Myocyte (in vitro differentiated cells): ENCODE results near the gene POLA1. TPM values are rescaled to one million over a fixed set of nuclear protein-coding genes. Genes with fewer than 3 reads are reported as not detected.

Experiments used
- DNase-seq: peaks from one replicate; pipeline ENCODE4 v3.0.0-alpha.2; 2012; ENCODE audit warnings: low read depth
- total RNA-seq: library from RNA; depleted of rRNA; stranded (reverse); fragments of >200 nt; gene quantifications from 2 replicates; pipeline ENCODE4 v1.2.3, GENCODE V29; 2014

POLA1 gene
- total RNA-seq, 1 donor from 2014 or later = 19.4 TPM

DNA sequence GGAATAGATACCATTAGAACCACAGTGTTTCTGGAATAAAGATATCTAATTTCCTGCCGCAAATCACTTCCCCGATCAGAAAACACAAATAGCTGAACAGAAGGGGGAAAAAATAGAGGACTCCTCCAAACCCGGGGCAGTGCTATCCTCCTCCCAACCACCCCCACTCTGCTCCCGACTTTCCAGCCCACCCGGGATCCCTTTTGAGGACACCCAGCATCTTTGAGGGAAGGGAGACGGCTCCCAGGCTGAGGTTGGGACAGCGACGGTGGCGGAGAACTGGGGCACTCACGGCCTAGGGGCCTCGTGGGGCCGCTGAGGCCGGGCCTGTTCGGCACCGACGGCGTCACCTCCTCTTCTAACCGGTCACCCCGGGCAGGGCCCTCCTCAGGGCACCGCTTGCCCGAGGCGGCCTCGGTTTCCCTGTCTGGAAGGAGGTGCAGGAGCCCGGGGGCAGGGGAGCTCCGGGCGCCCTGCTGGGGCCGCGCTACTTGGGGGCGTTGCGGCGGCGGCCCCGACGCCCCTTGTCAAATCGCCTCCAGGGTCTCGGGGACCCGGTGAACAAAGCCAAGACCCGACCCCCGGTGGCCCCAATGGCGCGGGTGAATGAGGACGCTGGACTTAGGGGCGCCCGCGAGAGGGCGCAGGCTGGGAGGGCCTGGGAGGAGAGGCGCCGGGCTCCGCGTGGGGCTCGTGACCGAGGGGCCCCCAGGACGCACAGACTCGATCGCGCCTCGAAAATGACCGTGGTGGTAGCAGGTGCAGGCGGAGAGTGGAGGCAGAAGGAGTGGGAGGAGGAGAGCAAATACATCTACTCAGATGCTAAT lies 329.0 kb downstream of the POLA1 start:
- no peak for DNase-seq

DNA sequence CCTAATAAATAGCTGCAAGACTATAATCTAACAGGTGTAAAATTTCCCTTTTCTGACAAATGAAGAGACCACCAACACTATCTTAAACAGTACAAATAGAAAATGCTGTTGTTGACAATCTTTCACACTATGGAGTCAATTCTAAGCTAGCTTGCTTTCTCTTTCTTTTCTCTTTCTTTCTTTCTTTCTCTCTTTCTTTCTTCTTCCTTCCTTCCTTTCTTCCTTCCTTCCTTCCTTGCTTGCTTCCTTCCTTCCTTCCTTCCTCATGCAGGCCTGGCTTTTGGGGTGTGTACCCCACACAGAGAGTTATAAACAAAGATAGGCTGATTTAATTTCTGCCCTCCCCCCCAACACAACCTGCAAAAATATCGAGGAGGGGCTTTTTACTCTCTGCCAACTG lies 330.2 kb downstream of the POLA1 start:
- DNase-seq = no peak

DNA sequence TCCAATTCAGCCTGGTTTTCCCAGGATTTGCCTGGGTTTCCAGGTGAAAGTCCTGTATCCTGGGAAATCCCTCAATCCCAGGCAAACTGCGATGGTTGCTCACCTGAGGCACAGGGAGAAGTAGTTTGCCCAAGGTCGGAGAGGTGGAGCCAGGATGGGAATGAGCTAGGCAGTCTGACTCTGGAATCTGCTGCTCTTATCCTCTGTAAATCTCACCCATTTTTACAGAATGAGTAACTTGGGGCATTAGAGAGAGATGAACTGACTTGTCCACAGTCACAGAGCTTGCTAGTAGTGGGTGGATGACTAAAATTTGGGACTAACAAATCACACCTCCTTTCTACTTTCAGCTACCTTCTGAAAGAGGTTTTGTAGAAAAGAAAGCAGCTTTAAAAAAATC lies 331.9 kb downstream of the POLA1 start:
- DNase-seq = no peak

DNA sequence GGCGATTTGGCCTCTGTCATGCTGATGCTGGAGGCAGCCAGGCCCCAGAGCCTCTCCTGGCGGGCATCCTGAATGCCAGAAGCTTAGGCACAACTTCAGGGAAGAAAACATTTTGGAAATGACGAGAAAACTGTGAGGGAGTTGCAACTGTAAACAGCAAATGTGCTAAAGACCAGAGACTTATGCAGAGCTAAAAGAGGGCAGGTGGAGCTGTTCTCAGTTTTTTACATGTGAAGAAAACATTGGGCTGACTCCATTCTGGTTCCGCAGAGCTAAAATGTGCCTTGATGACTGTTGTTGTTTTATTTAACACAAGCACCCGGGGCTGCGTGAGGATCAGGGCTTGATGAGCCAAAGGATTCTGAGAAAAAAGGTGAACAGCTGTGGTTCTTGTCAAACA lies 332.9 kb downstream of the POLA1 start:
- DNase-seq = no peak

DNA sequence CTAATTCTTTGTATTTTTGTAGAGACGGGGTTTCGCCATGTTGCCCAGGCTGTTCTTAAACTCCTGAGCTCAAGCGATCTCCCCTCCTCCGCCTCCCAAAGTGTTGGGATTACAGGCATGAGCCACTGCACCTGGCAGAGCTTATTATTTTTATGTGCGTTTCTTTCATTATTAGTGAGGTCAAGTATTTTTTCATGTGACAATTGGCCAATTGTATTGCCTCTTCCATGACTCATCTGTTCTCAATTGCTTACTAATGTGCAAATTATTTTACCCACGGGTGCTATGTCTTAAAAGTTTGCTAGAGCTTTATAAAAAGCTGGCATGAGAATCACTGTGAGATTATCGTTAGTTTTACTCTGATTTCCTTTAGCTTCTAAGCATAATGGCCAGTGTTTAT lies 335.0 kb downstream of the POLA1 start:
- peak; percentile 39 for DNase-seq

DNA sequence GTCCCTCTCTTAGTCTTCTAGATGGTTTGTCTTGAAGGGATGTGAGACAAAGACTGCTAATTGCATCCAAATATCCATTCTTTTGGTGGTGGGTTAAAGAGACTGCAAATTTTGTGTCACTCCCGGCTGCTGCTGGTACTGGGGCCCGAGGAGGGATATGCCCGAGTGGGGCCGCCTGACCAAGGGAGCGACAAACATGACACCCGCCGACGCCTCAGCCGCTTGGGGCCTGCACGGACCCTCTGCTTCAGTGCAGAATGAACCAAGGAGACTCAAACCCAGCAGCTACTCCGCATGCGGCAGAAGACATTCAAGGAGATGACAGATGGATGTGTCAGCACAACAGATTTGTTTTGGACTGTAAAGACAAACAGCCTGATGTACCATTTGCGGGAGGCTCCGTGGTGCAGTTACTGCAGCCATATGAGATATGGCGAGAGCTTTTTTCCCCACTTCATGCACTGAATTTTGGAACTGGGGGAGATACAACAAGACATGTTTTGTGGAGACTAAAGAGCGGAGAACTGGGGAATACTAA lies 335.6 kb downstream of the POLA1 start:
- no peak for DNase-seq

DNA sequence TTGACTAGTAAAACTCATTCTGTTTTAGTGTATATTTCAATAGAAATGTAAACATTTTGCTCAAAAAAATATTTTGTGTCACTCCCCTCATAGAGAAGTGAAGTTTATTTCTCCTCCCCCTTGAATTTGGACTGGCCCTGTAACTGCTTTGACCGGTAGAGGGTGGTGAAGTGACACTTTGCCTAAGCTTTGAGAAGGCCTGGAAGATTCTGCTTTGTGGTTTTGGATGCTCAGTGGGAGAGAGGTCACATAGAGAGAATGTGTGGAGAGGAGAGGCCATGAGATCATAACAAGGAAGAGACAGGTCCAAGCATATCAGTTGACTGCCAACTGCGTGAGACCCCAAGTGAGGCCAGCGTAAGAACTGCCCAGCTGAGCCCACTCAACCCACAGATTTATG lies 341.2 kb downstream of the POLA1 start:
- DNase-seq = peak; percentile 63

DNA sequence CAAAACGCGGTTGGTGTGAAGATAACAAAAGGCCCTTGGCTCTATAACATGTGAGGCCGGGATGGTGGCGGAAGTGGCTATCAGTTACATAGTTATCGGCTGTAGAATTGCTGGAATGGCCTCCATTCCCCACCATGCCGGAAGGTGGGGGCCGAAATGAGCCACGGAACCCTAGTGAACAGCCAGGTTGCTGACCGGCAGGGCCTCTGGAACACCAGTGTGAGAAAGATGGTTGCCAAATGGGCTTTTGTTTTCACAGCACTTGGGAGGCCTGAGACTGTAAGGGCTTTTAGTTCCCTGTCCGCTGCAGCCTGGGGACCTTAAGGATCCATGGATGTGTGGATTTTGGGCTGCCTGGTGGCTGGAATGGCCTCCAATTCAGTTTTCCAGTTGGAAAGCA lies 345.3 kb downstream of the POLA1 start:
- DNase-seq = no peak

DNA sequence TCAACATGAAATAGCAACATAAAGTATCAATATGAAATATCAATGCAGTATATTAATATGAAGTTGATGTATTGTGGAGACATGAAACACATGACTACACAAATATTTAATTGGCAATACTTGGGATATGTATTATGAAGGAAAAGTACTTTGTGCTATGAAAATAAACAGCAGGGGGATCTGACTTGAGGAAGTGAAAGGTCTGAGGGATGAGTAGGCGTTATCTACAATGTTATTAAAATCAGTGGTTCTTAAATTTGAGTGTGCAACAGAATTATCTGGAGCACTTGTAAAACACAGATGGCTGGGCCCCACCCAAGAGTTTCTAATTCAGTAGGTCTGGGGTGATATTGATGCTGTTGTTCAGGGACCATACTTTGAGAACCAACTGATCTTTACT lies 349.5 kb downstream of the POLA1 start:
- DNase-seq = no peak

Other genes starting within 250 kb of the POLA1 start
- gene PDK3, start 228.6 kb upstream of the POLA1 start, total RNA-seq = 0.52 and 5.1 TPM in 2 replicates
- gene PCYT1B, start 46.6 kb upstream of the POLA1 start, total RNA-seq = 0.08 and 0.21 TPM in 2 replicates